GM21717 (cell line): ENCODE results near the gene EVL.

Experiments used
- ATAC-seq: cut with Tn5 transposase; IDR thresholded peaks from one replicate; pipeline ENCODE4 v1.9.1; 2021; ENCODE audit warnings: mild to moderate bottlenecking, moderate library complexity; ENCODE audit not compliant: unreplicated experiment

EVL gene

DNA sequence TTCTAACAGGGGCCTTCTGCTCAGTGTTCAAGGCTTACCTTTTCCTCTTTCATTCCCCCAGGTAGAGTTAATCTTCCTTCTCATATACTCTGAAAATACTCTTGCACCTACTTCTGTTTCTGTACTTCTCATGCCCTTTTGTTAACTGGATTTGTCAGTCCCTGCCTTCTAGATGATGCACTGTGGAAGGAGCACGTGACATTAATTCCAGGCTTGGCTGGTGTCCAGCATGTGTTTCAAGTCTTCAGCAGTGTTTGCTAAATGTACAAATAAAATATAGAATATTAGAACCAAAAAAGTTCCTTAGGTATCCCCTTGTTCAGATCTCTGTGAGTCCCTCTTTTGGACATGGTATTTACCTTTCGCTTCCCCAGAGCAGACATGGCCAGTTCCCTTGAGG lies 27.9 kb upstream of the EVL start:
- ATAC-seq = no peak

DNA sequence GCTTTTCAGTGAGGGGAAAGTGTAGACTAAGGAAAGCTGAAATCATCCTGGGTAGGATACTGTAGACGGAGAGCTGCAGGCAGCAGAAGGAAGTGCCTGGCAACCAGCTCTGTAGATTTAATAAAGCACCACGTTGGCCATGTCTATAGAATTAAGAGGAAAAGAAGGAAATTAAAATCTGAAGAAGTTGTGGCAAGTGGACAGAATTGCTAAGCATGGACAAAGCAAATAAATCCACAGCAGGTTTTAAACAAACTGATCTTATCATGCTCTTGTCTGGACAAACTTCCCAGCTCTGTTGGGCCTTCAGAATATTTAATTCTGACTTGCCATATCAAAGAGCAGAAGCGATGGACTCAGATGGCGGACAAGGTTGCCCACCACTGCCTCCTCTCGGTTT lies 27.2 kb upstream of the EVL start:
- no peak for ATAC-seq

DNA sequence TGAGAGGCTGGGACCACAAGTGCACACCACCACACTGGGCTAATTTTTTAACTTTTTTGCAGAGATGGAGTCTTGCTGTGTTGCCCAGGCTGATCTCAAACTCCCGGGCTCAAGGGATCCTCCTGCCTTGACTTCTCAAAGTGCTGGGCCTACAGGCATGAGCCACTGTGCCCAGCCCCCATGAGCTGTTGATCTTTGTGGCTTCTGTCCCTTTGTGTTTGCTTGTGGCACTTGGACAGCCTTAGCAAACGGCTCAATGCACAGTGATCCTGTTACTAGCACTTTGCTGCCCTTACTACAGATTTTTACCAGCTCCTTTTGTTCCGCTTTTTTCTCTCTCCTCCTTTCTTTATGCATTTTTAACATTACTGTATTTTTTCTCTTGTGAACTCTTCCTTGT lies 25.3 kb upstream of the EVL start:
- ATAC-seq = no peak

DNA sequence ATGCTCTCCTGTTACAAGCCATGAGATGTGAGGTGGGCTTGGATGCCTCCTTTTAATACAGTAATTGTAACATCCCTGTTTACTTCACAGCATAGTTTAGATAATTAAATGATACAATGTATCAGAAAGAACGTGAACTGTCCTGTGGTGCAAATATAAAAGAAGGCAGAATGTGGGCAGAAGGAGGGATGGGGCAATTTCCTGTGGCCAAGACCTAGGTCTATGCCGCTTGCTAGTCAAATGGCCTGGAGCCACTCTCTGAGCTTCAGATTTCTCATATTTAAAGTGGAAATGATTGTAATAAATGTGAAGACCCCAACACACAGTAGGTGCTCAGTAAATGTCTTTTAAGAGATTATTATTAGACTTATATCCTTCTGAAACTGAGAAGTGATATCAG lies 24.0 kb upstream of the EVL start:
- ATAC-seq = no peak

DNA sequence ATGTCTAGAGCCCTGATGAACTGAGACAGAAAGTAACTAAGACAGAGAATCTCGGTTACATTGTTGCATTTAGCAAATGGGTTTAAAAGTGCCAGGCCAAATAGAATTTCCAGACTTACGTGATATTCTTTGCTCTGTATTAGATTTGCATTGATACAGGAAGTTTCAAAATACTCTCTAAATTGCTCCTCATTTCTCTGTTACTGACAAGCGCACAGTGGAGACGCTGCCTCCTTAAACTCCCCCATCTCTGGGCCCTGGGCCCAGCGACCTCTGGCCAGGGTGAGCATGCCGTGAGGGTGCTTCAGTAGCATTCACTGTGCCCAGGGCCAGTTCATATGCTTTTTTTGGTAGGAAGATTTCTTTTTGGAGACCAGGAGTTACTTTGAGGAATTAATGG lies 22.9 kb upstream of the EVL start:
- ATAC-seq = no peak

DNA sequence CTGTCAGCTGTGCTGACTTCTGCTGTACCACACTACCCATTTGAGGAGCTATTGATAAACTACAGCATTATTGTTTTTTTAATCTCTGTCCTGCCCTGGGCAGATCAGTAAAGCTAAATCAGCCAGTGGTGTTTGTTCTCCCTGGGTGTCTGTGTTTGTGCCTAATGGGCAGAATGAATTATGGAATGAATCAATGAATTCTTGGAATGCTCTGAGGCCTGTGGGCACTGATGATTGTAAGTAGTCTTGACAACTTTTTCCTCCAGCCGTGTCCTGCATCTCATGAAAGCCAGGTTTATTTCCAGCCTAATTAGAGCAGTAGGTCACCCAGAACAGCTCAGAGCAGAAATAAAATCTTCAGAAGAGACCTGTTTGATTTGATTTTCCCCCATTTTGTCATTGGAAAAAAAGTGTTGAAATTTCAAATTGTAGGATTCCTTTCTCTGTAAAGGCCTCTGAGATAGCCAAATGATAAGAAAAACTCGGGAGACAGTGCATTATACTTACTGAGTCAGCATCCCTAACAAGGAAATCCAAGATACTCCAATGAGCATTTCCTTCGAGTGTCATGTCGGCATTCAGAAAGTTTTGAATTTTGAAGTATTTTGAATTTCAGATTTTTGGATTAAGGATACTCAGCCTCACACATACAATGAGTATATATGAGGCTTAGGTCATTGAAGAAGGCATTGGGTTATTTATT lies 19.4 kb upstream of the EVL start:
- no peak for ATAC-seq

DNA sequence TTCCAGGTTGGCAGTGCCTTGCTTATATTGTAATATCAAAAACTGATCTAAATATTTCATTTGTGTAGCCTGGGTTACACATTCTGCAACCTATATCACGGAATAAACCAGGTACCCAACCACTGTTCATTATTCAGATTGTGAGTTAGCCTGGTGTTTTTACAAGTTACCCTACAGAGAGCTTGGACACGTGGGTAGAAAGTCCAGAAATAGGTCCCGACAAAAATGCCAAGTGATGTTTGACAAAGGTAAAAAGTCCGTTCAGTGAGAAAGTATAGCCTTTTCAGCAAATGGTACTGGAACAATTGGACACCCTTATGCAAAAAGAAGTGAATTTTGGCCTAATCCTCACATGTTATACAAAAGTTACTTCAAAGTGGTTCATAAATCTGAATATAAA lies 17.6 kb upstream of the EVL start:
- no peak for ATAC-seq

DNA sequence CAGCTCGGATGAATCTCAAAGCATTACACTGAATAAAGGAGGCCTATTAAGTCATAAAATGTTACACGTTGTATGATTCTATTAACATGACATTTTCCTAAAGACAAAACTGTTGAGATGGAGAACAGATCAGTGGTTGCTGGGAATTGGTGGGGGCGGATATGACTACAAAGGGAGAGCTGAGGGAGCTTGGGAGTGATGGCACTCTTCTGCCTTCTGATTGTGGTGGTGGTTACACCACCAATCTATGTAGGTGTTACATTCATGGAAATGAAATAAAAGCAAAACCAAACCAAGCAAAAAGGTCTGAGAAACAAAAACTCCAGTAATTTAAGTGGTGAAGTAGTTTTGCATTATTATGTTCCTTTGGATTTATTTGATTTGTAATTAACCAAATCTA lies 16.4 kb upstream of the EVL start:
- ATAC-seq = no peak

DNA sequence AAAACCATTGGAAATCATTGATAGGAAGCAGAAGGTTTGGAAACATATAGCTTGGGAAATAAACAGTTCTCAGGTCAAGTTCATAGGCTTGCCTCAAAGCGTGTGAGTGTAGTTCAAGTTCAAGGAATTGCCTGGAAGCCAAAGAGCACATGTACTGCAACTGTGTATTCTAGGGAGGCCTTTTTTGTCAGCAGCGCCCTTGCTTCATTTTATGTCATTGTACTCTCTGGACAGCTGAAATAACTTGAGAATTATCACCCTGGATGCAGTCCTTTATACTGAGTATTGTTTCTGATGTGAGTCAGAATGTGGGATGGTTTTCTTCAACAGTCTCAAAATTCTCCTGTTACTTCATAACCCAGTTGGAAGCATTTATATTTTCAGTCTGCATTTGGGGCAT lies 16.0 kb upstream of the EVL start:
- ATAC-seq = no peak

DNA sequence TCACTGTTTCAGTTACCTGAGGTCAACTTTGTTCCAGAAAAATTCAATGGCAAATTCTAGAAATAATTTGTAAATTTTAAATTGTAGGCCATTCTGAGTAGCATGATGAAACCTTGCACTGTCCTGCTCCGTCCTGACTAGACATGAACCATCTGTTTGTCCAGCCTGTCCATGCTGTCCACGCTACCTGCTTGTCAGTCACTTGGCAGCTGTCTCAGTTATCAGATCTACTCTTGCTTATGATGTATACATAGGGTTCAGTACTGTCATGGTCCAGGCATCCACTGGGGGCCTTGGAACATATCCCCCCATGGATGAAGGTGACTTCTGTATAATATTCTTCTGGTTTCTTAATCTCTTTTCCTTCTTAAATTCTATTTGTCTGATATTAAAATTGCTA lies 14.1 kb upstream of the EVL start:
- no peak for ATAC-seq

DNA sequence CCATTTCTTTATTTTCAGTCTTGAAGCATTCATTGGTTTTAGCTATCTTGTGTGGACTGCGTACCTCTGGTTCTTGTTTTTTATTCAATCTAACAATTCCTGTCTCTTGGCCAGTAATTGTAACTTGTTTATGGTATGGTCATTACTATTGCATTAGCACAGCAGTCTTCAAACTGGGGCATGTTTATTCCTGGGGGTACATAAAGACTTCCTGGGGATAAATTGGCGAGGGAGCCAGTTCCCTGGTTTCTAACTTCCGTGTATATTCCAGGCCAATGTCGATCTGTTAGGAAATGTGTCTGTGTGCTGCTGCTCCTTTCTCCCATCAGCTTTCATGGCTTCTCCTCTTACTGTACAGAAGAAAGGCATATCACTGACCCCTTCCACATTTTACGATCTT lies 13.7 kb upstream of the EVL start:
- no peak for ATAC-seq

DNA sequence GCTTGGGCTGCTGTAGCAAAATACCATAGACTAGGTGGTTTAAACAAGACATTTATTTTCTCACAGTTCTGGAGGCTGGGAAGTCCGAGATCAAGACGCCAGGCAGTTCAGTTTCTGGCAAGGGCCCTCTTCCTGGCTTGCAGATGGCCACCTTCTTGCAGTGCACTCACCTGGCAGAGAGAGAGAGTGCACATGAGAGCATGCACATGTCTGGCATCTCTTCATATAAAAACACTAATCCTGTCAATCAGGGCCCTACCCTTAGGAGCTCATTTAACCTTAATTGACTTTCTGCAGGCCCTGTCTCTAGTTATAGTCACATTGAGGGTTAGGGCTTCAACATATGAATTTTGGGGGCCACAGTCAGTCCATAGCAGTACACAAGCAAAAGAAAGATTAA lies 12.4 kb upstream of the EVL start:
- ATAC-seq = no peak

DNA sequence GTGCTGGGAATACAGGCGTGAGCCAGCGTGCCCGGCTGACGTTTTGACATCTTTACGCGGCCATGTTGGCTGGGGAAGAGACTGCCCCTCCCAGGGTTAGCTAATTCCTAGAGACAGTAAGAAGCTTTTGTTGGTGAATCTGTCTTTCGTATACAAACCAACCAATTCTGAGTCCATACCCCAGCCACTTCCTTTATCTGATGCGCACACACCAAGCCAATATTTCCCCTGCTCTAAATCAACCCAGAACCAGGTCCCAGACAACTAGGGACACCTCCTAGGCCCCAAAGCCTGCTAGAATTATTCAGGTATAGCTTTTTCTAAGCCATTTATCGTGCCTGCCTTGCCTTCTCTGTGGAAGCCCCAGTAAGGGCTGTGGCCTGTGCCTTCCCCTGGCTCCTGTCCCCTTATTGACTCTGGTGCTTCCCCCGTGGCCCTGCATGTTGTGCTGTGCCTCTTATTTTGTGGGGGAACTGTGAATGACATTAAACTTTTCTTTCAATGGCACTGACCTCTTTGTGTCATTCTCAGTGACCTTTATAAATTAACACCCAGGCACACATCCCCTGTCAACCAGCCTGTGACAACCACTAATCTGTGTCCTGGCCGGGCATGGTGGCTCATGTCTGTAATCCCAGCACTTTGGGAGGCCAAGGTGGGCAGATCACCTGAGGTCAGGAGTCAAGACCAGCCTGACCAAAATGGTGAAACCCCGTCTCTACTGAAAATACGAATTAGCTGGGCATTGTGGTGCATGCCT lies 10.7 kb upstream of the EVL start:
- ATAC-seq = no peak

DNA sequence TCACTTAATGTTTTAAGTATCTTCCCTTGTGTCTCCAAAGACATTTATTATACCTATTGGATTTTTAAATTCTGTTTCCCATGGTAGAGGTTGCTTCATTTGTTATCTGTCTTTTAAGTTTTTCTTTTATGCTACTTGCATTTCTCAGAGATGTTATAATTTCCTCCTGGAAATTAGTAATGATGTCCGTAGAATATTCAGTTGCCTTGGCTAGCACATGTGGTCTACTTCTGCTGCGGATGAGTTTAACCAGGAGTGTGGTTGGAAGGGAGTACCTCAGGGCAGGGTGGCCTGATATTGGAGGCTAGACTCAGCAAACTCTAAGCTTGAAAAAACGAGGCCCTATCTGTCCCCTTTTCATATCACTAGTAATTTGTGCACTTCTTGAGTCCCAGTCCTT lies 8.8 kb upstream of the EVL start:
- no peak for ATAC-seq

DNA sequence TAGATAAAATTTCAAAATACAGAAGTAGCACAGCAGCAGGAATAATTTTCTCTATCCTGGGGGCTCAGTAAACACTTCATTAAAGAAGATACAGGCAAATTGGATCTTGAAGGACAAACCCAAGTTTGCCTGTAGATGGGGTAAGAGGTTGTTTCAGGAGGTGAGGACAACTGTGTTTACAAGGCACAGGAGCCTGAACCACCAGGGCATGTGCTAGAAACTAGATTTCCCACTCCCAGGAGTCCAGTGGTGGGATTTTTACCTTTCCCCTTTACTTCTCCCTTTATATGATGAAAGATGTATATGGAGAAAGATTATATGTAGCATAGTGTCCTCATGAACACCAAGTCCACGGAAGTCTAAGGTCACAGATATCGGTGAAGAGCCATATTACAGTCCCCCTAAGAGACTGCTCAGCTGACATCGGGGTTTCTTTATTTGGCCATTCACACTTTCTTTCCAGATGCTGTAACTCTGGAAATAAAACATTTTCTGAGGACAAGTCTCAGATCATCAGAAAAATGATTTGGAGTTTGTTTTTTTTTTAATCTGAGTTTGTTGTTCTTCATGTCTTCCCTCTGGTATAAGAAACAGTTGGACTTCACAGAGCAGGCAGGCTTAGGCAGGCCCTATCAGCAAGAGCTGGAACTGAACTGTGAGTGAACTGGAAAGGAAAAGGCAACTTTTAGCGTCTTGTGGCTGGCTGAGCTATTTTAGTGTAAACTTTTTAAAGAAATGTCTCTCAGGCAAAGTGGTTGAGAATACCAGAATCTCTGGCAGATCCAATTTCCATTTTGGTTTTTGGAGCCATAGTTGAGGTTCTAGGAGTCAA lies 8.0 kb upstream of the EVL start:
- ATAC-seq = no peak

DNA sequence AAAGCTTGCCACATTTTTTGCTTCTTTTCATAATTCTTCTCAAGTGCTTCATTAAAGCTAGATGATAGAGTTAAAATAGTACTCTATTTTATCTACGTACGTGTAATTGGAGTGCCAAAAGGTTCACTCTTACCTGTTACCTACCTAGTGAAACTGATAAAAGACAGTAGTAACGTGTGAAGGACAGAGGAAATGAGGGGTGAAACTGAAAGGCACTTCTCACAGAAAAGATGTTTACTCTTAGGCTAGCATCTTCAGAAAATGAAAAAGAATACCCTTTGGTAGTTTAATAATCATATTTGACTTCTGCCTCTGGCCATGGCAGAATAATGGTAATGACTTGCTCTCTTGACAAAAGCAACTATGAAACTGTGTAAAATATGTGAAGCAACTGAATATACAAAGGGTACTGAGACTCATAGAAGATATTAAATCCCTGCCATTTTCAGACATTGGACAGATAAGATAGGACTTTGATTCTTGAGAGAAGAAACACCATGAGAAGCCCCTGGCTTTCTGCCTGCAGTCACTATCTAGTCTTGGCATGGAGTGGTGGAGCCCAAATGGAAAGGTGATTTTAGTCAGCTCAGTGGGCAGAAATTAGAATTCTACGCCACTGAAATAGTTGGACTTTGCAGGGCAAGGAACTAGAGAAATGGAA lies 6.3 kb upstream of the EVL start:
- peak; percentile 75 for ATAC-seq

DNA sequence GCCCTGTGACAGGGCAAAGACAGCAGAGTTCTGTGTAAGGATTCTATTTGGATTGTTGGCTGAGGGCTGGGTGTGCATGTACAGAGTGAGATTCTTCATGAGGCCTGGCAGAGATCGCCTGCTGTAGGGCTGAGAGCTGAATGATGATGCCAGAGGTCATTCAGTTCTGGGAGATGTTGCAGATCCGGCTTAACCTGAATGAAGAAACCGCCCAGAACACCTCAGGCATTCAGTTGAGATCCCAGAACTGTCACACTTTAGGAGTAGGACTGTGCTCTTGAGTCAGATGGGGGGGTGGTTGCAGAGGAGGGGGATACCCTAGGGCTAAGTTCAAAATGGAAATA lies 5.8 kb upstream of the EVL start:
- no peak for ATAC-seq

DNA sequence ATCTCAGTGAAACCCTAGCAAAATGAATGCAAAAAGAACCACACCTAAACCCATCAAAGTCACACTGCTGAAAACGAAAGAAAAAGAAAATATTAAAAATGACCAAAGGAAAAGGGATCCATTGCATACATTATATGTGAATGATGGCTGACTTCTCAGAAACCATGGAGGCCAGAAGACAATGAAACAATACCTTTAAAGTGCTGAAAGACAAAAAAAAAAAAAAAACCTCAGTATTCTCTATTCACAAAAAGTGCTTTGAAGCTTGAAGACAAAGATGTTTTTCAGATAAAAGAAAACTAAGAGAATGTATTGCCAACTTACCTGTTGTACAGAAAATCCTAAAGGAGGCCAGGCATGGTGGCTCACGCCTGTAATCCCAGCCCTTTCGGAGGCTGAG lies 4.5 kb upstream of the EVL start:
- ATAC-seq = no peak

DNA sequence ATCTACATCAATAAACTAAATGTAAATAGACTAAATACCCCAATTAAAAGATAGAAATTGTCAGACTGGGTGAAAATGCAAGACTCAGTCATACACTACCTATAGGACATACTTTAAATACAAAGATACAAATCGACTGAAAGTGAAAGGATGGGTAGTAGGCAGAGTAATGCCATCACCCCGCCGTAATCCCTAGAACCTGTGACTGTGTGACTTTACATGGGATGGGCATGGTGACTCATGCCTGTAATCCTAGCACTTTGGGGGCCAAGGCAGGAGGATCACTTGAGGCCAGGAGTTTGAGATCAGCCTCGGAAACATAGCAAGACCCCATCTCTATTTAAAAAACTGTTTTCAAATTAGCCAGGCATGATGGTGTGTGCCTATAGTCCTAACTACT lies 2.6 kb upstream of the EVL start:
- ATAC-seq = no peak

DNA sequence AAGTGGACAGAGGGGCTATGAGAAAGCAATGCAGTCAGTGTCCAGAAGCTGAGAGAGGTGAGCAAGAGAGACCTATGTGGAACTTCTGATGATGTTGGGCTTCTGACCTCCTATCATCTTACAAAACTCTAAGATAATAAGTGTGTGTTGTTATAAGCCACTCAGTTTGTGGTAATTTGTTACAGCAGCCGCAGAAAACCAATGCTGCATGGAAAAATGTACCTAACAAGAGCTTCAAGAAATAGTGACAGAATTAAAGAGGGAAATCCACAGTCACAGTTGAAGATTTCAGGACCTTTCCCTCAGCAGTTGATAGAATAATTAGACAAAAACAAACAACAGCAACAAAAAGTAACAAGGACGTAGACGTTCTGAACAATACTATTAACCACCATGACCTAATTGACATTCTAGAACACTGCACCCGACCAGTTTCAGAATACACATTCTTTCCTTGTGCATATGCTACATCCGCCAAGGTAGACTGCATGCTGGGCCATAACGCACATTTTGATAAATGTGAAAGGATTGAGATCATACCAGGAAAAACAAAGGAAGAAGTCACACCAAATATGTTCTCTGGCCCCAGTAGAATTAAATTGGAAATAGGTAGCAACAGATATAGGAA lies 1.8 kb upstream of the EVL start:
- ATAC-seq = no peak
